A549 (cell line): Measurements from ENCODE around the gene MLF1. TPM values are rescaled to one million over a fixed set of nuclear protein-coding genes. Genes with fewer than 3 reads are reported as not detected.

Source experiments
- ATAC-seq, 2 experiments: fragments of 200-7000 bp in 1 of 2; fragments of >200 bp in 1 of 2; cut with Nextera tagmentation in 1 of 2; cut with Tn5 transposase in 1 of 2; 3 replicates each; pipeline versions ENCODE4 v1.8.0 to v1.9.1; 2018 to 2020; ENCODE audit warnings: mild to moderate bottlenecking in 1 of 2, moderate library complexity in 1 of 2
- CTCF ChIA-PET: fragments of 300-600 bp; sonication (Branson Sonifier 250); formaldehyde crosslinking; extraction: SDS; loops from one replicate; lab custom pipeline; 2021; ENCODE audit warnings: antibody characterized with exemption, inconsistent platforms; lab: Yijun Ruan, JAX
- POLR2A ChIA-PET: fragments of 350-600 bp; formaldehyde crosslinking; extraction: SDS; loops from one replicate; lab custom pipeline; 2021; ENCODE audit warnings: antibody characterized with exemption, inconsistent platforms; lab: Yijun Ruan, JAX
- DNase-seq, 2 experiments: peaks; one replicate each; pipeline versions ENCODE4 v3.0.0 to v3.0.0-alpha.2; 2011 to 2016; ENCODE audit warnings: low read depth in 1 of 2, low spot score in 1 of 2
- FAIRE-seq: peaks from 2 replicates; lab custom pipeline; 2011; peaks lifted over from hg19 to GRCh38; lab: Jason Lieb, UNC
- H3K27ac ChIP-seq, 2 experiments: fragments of >200 bp; sonication (Bioruptor Twin); formaldehyde crosslinking; 3 replicates each; pipeline ENCODE4 v1.5.1; 2016 to 2017
- H3K4me1 ChIP-seq: fragments of >200 bp; sonication (Bioruptor Twin); formaldehyde crosslinking; 3 replicates; pipeline ENCODE4 v1.6.1; 2016
- H3K4me2 ChIP-seq: fragments of >200 bp; sonication (Bioruptor Twin); formaldehyde crosslinking; 3 replicates; pipeline ENCODE4 v1.6.1; 2016
- H3K4me3 ChIP-seq: fragments of >200 bp; sonication (Bioruptor Twin); formaldehyde crosslinking; 3 replicates; pipeline ENCODE4 v1.5.1; 2016
- H3K9me3 ChIP-seq: fragments of >200 bp; sonication (Bioruptor Twin); formaldehyde crosslinking; 3 replicates; pipeline ENCODE4 v1.6.1; 2016
- BHLHE40 ChIP-seq: IDR thresholded peaks from 2 replicates; pipeline ENCODE4 v1.6.1; 2012; ENCODE audit warnings: low read depth, low read length, inconsistent platforms
- CBX2 ChIP-seq: fragments of 200-600 bp; sonication (generic); IDR thresholded peaks from 2 replicates; pipeline ENCODE4 v1.6.1; 2016; ENCODE audit warnings: low read depth, mild to moderate bottlenecking, borderline replicate concordance
- CEBPB ChIP-seq, 2 experiments: fragments of >200 bp in 1 of 2; sonication (Bioruptor Twin) in 1 of 2; formaldehyde crosslinking in 1 of 2; IDR thresholded peaks; 2 replicates each; pipeline ENCODE4 v1.6.1; 2012 to 2016
- CHD4 ChIP-seq: fragments of 200-600 bp; sonication (generic); IDR thresholded peaks from 2 replicates; pipeline ENCODE4 v1.6.1; 2016; ENCODE audit warnings: antibody characterized with exemption, mild to moderate bottlenecking, borderline replicate concordance
- EHMT2 ChIP-seq: fragments of 200-600 bp; sonication (generic); IDR thresholded peaks from 2 replicates; pipeline ENCODE4 v1.6.1; 2016; ENCODE audit warnings: antibody characterized with exemption, low read depth, mild to moderate bottlenecking, moderate library complexity
- ESRRA ChIP-seq: fragments of 150-350 bp; IDR thresholded peaks from 2 replicates; pipeline ENCODE4 v1.6.1; 2014; ENCODE audit warnings: mild to moderate bottlenecking, low read length, borderline replicate concordance
- FOSL2 ChIP-seq, 2 experiments: fragments of 450-650 bp in 1 of 2; fragments of >200 bp in 1 of 2; sonication (Bioruptor Twin) in 1 of 2; formaldehyde crosslinking; IDR thresholded peaks; 2 replicates each; pipeline versions ENCODE4 v1.5.0 to v1.6.1; 2016 to 2020; ENCODE audit warnings: mild to moderate bottlenecking in 1 of 2, moderate library complexity in 1 of 2
- HEYL ChIP-seq: fragments of 250-450 bp; sonication (Bioruptor Pico); IDR thresholded peaks from 2 replicates; pipeline ENCODE4 v1.8.0; 2021; ENCODE audit warnings: mild to moderate bottlenecking, moderate library complexity
- HOXA7 ChIP-seq: fragments of 250-450 bp; sonication (Bioruptor Pico); IDR thresholded peaks from 2 replicates; pipeline ENCODE4 v1.5.0; 2020; ENCODE audit warnings: mild to moderate bottlenecking, moderate library complexity
- HOXB5 ChIP-seq: fragments of 250-450 bp; sonication (Bioruptor Pico); IDR thresholded peaks from 2 replicates; pipeline ENCODE4 v1.5.0; 2020; ENCODE audit warnings: mild to moderate bottlenecking, moderate library complexity
- JUNB ChIP-seq: fragments of >200 bp; sonication (Bioruptor Twin); formaldehyde crosslinking; IDR thresholded peaks from 2 replicates; pipeline ENCODE4 v1.6.1; 2016
- KDM1A ChIP-seq: fragments of 200-600 bp; sonication (generic); IDR thresholded peaks from 2 replicates; pipeline ENCODE4 v1.6.1; 2016; ENCODE audit warnings: low read depth, mild to moderate bottlenecking
- POLR2A ChIP-seq: IDR thresholded peaks from 2 replicates; pipeline ENCODE4 v1.6.1; 2012; ENCODE audit warnings: mild to moderate bottlenecking, low read length
- RAD21 ChIP-seq, 2 experiments: fragments of >200 bp in 1 of 2; sonication (Bioruptor Twin) in 1 of 2; formaldehyde crosslinking in 1 of 2; IDR thresholded peaks in 1 of 2; conservative IDR thresholded peaks in 1 of 2; 2 replicates in 1 of 2; 3 replicates in 1 of 2; pipeline ENCODE4 v1.6.1; 2012 to 2018; ENCODE audit warnings: inconsistent platforms in 1 of 2
- RARB ChIP-seq: fragments of 250-450 bp; sonication (Bioruptor Pico); IDR thresholded peaks from 2 replicates; pipeline ENCODE4 v1.8.0; 2021; ENCODE audit warnings: mild to moderate bottlenecking, moderate library complexity
- SREBF2 ChIP-seq: fragments of 450-650 bp; IDR thresholded peaks from 2 replicates; pipeline ENCODE4 v1.6.1; 2014; ENCODE audit warnings: mild to moderate bottlenecking, moderate library complexity
- WGBS: methylation state at CpG from one replicate; pipeline ENCODE4 v1.1.6; 2017; ENCODE audit errors: missing lambda C conversion rate; 5-methylcytosine and 5-hydroxymethylcytosine counted together
- polyA plus RNA-seq, 4 experiments: library from polyadenylated mRNA; depleted of rRNA in 3 of 4; stranded (reverse); fragments of >200 nt; fragmentation: RNase III in 1 of 4; extraction: RNeasy Plus Mini Kit Qiagen cat#74134 plus additional on column Dnase treatment in 1 of 4; gene quantifications; 2 replicates in 3 of 4; 3 replicates in 1 of 4; pipeline ENCODE4 v1.2.3, GENCODE V29; 2011 to 2017
- TF ChIP-seq, protein P1 (sequence below): fragments of >200 bp; sonication (Bioruptor Twin); formaldehyde crosslinking; IDR thresholded peaks from 3 replicates; pipeline ENCODE4 v1.5.1; 2016
- TF ChIP-seq, protein P2 (sequence below): fragments of 250-450 bp; sonication (Bioruptor Pico); IDR thresholded peaks from 2 replicates; pipeline ENCODE4 v1.5.0; 2021; ENCODE audit warnings: mild to moderate bottlenecking, moderate library complexity, borderline replicate concordance
- TF ChIP-seq, protein P3 (sequence below): fragments of 150-350 bp; IDR thresholded peaks from 2 replicates; pipeline ENCODE4 v1.6.1; 2014; ENCODE audit warnings: low read depth, mild to moderate bottlenecking, low read length
- TF ChIP-seq, protein P4 (sequence below): fragments of 450-650 bp; IDR thresholded peaks from 2 replicates; pipeline ENCODE4 v1.6.1; 2014; ENCODE audit warnings: antibody characterized with exemption
- TF ChIP-seq, protein P5 (sequence below): fragments of >200 bp; sonication (Bioruptor Twin); formaldehyde crosslinking; IDR thresholded peaks from 3 replicates; pipeline ENCODE4 v1.6.1; 2016

The MLF1 gene
- polyA plus RNA-seq, 2 of the 4 experiments (the other 2 are of a cell fraction) = 13.5 to 18.6 TPM

DNA sequence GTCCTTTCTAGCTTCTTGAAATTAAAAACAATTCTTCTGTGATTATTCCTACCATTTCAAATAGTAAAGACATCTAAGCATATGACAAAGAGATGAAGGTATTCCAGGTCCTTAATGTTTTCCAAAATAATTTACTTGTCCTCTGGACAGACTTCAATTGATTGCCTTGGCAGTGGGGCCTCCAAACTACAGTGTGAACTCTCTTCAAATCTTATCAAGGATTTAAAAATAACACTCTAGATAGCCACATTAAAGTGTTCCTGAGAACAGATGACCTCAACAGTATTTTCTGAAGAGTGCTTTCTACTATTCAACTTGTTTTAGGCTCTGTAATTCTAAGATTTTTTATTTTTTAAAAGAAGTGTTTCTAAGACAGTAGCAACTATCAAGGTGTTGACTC is 7.9 kb upstream of the MLF1 start:
- TF ChIP-seq, protein P1, sequence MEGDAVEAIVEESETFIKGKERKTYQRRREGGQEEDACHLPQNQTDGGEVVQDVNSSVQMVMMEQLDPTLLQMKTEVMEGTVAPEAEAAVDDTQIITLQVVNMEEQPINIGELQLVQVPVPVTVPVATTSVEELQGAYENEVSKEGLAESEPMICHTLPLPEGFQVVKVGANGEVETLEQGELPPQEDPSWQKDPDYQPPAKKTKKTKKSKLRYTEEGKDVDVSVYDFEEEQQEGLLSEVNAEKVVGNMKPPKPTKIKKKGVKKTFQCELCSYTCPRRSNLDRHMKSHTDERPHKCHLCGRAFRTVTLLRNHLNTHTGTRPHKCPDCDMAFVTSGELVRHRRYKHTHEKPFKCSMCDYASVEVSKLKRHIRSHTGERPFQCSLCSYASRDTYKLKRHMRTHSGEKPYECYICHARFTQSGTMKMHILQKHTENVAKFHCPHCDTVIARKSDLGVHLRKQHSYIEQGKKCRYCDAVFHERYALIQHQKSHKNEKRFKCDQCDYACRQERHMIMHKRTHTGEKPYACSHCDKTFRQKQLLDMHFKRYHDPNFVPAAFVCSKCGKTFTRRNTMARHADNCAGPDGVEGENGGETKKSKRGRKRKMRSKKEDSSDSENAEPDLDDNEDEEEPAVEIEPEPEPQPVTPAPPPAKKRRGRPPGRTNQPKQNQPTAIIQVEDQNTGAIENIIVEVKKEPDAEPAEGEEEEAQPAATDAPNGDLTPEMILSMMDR = no peak
- TF ChIP-seq CHD4 (no peak), ESRRA (no peak), FOSL2 (IDR thresholded peaks at IDR 0.05) (no peak), FOSL2 (CRISPR knock-in tag; IDR thresholded peaks at IDR 0.05) (no peak), CEBPB (IDR thresholded peaks at IDR 0.05) (no peak), BHLHE40 (no peak), HOXB5 (CRISPR knock-in tag) (no peak), POLR2A (no peak), RARB (CRISPR knock-in tag) (no peak), JUNB (no peak), KDM1A (no peak), RAD21 (conservative IDR thresholded peaks at IDR 0.05 in 1 of 2, IDR thresholded peaks at IDR 0.05 in 1 of 2) (no peak)
- TF ChIP-seq, protein P2, sequence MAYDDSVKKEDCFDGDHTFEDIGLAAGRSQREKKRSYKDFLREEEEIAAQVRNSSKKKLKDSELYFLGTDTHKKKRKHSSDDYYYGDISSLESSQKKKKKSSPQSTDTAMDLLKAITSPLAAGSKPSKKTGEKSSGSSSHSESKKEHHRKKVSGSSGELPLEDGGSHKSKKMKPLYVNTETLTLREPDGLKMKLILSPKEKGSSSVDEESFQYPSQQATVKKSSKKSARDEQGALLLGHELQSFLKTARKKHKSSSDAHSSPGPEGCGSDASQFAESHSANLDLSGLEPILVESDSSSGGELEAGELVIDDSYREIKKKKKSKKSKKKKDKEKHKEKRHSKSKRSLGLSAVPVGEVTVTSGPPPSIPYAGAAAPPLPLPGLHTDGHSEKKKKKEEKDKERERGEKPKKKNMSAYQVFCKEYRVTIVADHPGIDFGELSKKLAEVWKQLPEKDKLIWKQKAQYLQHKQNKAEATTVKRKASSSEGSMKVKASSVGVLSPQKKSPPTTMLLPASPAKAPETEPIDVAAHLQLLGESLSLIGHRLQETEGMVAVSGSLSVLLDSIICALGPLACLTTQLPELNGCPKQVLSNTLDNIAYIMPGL (CRISPR knock-in tag) = no peak
- TF ChIP-seq, protein P3, sequence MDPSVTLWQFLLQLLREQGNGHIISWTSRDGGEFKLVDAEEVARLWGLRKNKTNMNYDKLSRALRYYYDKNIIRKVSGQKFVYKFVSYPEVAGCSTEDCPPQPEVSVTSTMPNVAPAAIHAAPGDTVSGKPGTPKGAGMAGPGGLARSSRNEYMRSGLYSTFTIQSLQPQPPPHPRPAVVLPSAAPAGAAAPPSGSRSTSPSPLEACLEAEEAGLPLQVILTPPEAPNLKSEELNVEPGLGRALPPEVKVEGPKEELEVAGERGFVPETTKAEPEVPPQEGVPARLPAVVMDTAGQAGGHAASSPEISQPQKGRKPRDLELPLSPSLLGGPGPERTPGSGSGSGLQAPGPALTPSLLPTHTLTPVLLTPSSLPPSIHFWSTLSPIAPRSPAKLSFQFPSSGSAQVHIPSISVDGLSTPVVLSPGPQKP = no peak
- H3K27ac ChIP-seq = no peak overlapping the region
- POLR2A ChIA-PET = no interaction called here
- no peak for ATAC-seq
- H3K4me1 ChIP-seq = no peaks in the 10 kb centered on the region
- FAIRE-seq = no peak
- H3K9me3 ChIP-seq = no peaks in the 10 kb centered on the region
- no peak overlapping the region for H3K4me3 ChIP-seq
- no peak overlapping the region for H3K4me2 ChIP-seq
- DNase-seq = no peak
- CTCF ChIA-PET = interaction anchor here (1.1 to 1.9 kb wide), 2 partner anchors 10 to 24 kb away, joined by 3 to 8 read pairs; no protein-coding TSS in a partner anchor

DNA sequence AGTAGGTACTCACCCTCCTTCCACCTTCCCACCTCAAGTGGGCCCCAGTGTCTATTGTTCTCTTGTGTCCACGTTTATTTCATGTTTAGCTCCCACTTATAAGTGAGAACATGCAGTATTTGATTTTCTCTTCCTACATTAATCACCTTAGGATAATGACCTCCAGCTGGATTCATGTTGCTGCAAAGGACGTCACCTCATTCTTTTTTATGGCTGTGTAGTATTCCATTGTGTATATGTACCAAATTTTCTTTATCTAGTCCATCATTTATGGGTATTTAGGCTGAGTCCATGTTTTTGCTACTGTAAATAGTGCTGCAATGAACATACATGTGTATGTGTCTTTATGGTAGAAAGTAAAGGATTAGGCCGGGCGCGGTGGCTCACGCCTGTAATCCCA is 5.9 kb upstream of the MLF1 start:
- no peaks in the 10 kb centered on the region for H3K9me3 ChIP-seq
- CTCF ChIA-PET = no interaction called here
- H3K27ac ChIP-seq = no peak overlapping the region
- no peaks in the 10 kb centered on the region for H3K4me1 ChIP-seq
- TF ChIP-seq, protein P4, sequence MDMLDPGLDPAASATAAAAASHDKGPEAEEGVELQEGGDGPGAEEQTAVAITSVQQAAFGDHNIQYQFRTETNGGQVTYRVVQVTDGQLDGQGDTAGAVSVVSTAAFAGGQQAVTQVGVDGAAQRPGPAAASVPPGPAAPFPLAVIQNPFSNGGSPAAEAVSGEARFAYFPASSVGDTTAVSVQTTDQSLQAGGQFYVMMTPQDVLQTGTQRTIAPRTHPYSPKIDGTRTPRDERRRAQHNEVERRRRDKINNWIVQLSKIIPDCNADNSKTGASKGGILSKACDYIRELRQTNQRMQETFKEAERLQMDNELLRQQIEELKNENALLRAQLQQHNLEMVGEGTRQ = no peak
- TF ChIP-seq EHMT2 (no peak), HOXB5 (CRISPR knock-in tag) (no peak), SREBF2 (no peak), CBX2 (no peak), HOXA7 (CRISPR knock-in tag) (no peak), POLR2A (no peak), HEYL (no peak)
- TF ChIP-seq, protein P5, sequence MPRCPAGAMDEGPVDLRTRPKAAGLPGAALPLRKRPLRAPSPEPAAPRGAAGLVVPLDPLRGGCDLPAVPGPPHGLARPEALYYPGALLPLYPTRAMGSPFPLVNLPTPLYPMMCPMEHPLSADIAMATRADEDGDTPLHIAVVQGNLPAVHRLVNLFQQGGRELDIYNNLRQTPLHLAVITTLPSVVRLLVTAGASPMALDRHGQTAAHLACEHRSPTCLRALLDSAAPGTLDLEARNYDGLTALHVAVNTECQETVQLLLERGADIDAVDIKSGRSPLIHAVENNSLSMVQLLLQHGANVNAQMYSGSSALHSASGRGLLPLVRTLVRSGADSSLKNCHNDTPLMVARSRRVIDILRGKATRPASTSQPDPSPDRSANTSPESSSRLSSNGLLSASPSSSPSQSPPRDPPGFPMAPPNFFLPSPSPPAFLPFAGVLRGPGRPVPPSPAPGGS = no peak
- 75% methylated on average over 6 of the region's 6 CpGs for WGBS
- FAIRE-seq (no peak), ATAC-seq (no peak), DNase-seq (no peak)
- H3K4me2 ChIP-seq = no peak overlapping the region
- H3K4me3 ChIP-seq = no peak overlapping the region
- POLR2A ChIA-PET = no interaction called here
